Progenitor cell of endocrine pancreas (in vitro differentiated cells): Measurements from ENCODE around the gene HDDC3. TPM values are rescaled to one million over a fixed set of nuclear protein-coding genes. Genes with fewer than 3 reads are reported as not detected.
A peak's percentile ranks its signal among the peaks of the same experiment; 100 is the strongest.
"Not testable (repeated sequence)": the region's sequence is repeated elsewhere in the genome, so short reads cannot be mapped to it uniquely, and the experiment has no call there.

Experiments
- DNase-seq: peaks from one replicate; pipeline ENCODE4 v3.0.0; 2021; ENCODE audit warnings: low spot score; ENCODE audit not compliant: unreplicated experiment
- H3K27ac Mint-ChIP-seq: 2 replicates; pipeline ENCODE4 v1.8.0; 2021; ENCODE audit warnings: mild to moderate bottlenecking, moderate library complexity, mixed read lengths
- H3K27me3 Mint-ChIP-seq: 2 replicates; pipeline ENCODE4 v1.8.0; 2021; ENCODE audit warnings: mixed read lengths
- H3K36me3 Mint-ChIP-seq: 2 replicates; pipeline ENCODE4 v1.8.0; 2022; ENCODE audit warnings: mixed read lengths; ENCODE audit not compliant: insufficient read depth
- H3K4me1 Mint-ChIP-seq: 2 replicates; pipeline ENCODE4 v1.8.0; 2021; ENCODE audit warnings: low read depth, mixed read lengths
- H3K4me3 Mint-ChIP-seq: 2 replicates; pipeline ENCODE4 v1.8.0; 2021; ENCODE audit warnings: low read depth, mild to moderate bottlenecking, moderate library complexity, mixed read lengths
- H3K9me3 Mint-ChIP-seq: 2 replicates; pipeline ENCODE4 v1.8.0; 2021; ENCODE audit warnings: low read depth, mixed read lengths
- CTCF ChIP-seq: fragments of 200-600 bp; sonication (generic); IDR thresholded peaks from one replicate; pipeline ENCODE4 v1.5.0; 2021; ENCODE audit warnings: antibody characterized with exemption, mild to moderate bottlenecking; ENCODE audit not compliant: unreplicated experiment
- total RNA-seq: library from RNA; stranded (reverse); gene quantifications from 2 replicates; pipeline ENCODE4 v1.2.1, GENCODE V29; 2021

The HDDC3 gene
- total RNA-seq, 1 donor from 2014 or later, result 14.5 TPM

- DNase-seq, result no peak
- TF ChIP-seq CTCF, result no peak
- H3K4me3 Mint-ChIP-seq, result peak overlapping the region; percentile 38
- H3K4me1 Mint-ChIP-seq, result peaks cover 14% of the 10 kb centered on the region
- H3K9me3 Mint-ChIP-seq, result no peaks in the 10 kb centered on the region
- H3K27ac Mint-ChIP-seq, result no peak overlapping the region
- peaks cover 4% of the 10 kb centered on the region for H3K36me3 Mint-ChIP-seq
- H3K27me3 Mint-ChIP-seq, result no peaks in the 10 kb centered on the region
Observed at GRCh38 chr15:90933301-90933700, 952 bp upstream of the HDDC3 start.

- no peak for DNase-seq
- TF ChIP-seq CTCF, result no peak
- no peaks in the 10 kb centered on the region for H3K27me3 Mint-ChIP-seq
- peaks cover 4% of the 10 kb centered on the region for H3K36me3 Mint-ChIP-seq
- H3K4me3 Mint-ChIP-seq, result peak overlapping the region; percentile 95
- H3K27ac Mint-ChIP-seq, result no peak overlapping the region
- peaks cover 14% of the 10 kb centered on the region for H3K4me1 Mint-ChIP-seq
- H3K9me3 Mint-ChIP-seq, result no peaks in the 10 kb centered on the region
Observed at GRCh38 chr15:90932660-90932991, 277 bp upstream of the HDDC3 start.

GRCh38 chr15:90931575-90931827 is 848 bp downstream of the HDDC3 start:
- Mint-ChIP-seq H3K27ac (peak overlapping the region; percentile 61), H3K9me3 (no peaks in the 10 kb centered on the region), H3K36me3 (peaks cover 4% of the 10 kb centered on the region), H3K27me3 (no peaks in the 10 kb centered on the region), H3K4me3 (peak overlapping the region; percentile 95), H3K4me1 (peaks cover 14% of the 10 kb centered on the region)
- no peak for DNase-seq
- TF ChIP-seq CTCF, result no peak

- no peak for DNase-seq
- H3K4me1 Mint-ChIP-seq, result peaks cover 9% of the 10 kb centered on the region
- H3K36me3 Mint-ChIP-seq, result no peaks in the 10 kb centered on the region
- peak overlapping the region; percentile 95 for H3K4me3 Mint-ChIP-seq
- TF ChIP-seq CTCF, result no peak
- no peaks in the 10 kb centered on the region for H3K27me3 Mint-ChIP-seq
- H3K9me3 Mint-ChIP-seq, result no peaks in the 10 kb centered on the region
- H3K27ac Mint-ChIP-seq, result no peak overlapping the region
Observed at GRCh38 chr15:90930861-90931574, 1.3 kb downstream of the HDDC3 start.

- TF ChIP-seq CTCF, result no peak
- DNase-seq, result no peak
- no peak overlapping the region for H3K4me3 Mint-ChIP-seq
- H3K36me3 Mint-ChIP-seq, result no peaks in the 10 kb centered on the region
- no peaks in the 10 kb centered on the region for H3K27me3 Mint-ChIP-seq
- H3K9me3 Mint-ChIP-seq, result no peaks in the 10 kb centered on the region
- no peak overlapping the region for H3K27ac Mint-ChIP-seq
- H3K4me1 Mint-ChIP-seq, result peaks cover 6% of the 10 kb centered on the region
Observed at GRCh38 chr15:90929246-90930019, 2.9 kb downstream of the HDDC3 start.

GRCh38 chr15:90928106-90928505 is 4.2 kb downstream of the HDDC3 start:
- H3K36me3 Mint-ChIP-seq, H3K27me3 Mint-ChIP-seq, DNase-seq, H3K27ac Mint-ChIP-seq, H3K4me1 Mint-ChIP-seq, H3K4me3 Mint-ChIP-seq, H3K9me3 Mint-ChIP-seq: not testable (repeated sequence)

- not testable (repeated sequence) for H3K4me3 Mint-ChIP-seq, H3K27ac Mint-ChIP-seq, H3K4me1 Mint-ChIP-seq, H3K9me3 Mint-ChIP-seq, DNase-seq, H3K36me3 Mint-ChIP-seq, H3K27me3 Mint-ChIP-seq
Observed at GRCh38 chr15:90926766-90927165, 5.6 kb downstream of the HDDC3 start.
